Small intestine (tissue), 7 donors: ENCODE results near the gene RNLS. TPM values are rescaled to one million over a fixed set of nuclear protein-coding genes. Genes with fewer than 3 reads are reported as not detected.
"Not testable (repeated sequence)": the region's sequence is repeated elsewhere in the genome, so short reads cannot be mapped to it uniquely, and the experiment has no call there.

ENCODE experiments used
- DNase-seq, 2 donors: peaks; one replicate each; pipeline versions ENCODE4 v3.0.0 to v3.0.0-alpha.2; 2013
- FAIRE-seq: peaks from 2 replicates; lab custom pipeline; 2012; peaks lifted over from hg19 to GRCh38; lab: Jason Lieb, UNC
- H3K27ac ChIP-seq, 3 donors: one replicate each; pipeline ENCODE4 v1.5.1; 2013; ENCODE audit warnings: low read length in 2 of 3, mild to moderate bottlenecking in 2 of 3, control low read depth in 1 of 3, inconsistent platforms in 1 of 3, low read depth in 1 of 3, moderate library complexity in 1 of 3
- H3K27me3 ChIP-seq, 3 donors: one replicate each; pipeline ENCODE4 v1.6.1; 2013; ENCODE audit warnings: low read length in 3 of 3, inconsistent platforms in 1 of 3; ENCODE audit not compliant: control insufficient read depth in 3 of 3, insufficient read depth in 3 of 3
- H3K36me3 ChIP-seq, 3 donors: one replicate each; pipeline ENCODE4 v1.6.1; 2013; ENCODE audit warnings: low read length in 3 of 3, inconsistent platforms in 1 of 3, low read depth in 1 of 3, mild to moderate bottlenecking in 1 of 3, moderate library complexity in 1 of 3; ENCODE audit not compliant: control insufficient read depth in 3 of 3, insufficient read depth in 2 of 3
- H3K4me1 ChIP-seq, 3 donors: one replicate each; pipeline ENCODE4 v1.6.1; 2013; ENCODE audit warnings: low read length in 2 of 3, inconsistent platforms in 1 of 3, low read depth in 1 of 3, mild to moderate bottlenecking in 1 of 3, moderate library complexity in 1 of 3; ENCODE audit not compliant: control insufficient read depth in 3 of 3, insufficient read depth in 2 of 3
- H3K4me3 ChIP-seq, 3 donors: one replicate each; pipeline ENCODE4 v1.5.1; 2013; ENCODE audit warnings: low read length in 3 of 3, control low read depth in 1 of 3, inconsistent platforms in 1 of 3, low read depth in 1 of 3, mild to moderate bottlenecking in 1 of 3, moderate library complexity in 1 of 3
- H3K9me3 ChIP-seq, 2 donors: one replicate each; pipeline ENCODE4 v1.6.1; 2013; ENCODE audit warnings: low read depth in 1 of 2, low read length in 1 of 2; ENCODE audit not compliant: control insufficient read depth in 2 of 2, insufficient read depth in 1 of 2
- WGBS, 3 donors: extraction: QIAGEN DNeasy Blood & Tissue Kit; methylation state at CpG; one replicate each; pipeline ENCODE4 v1.1.7; 2013; 5-methylcytosine and 5-hydroxymethylcytosine counted together
- polyA plus RNA-seq, 4 donors: library from polyadenylated mRNA; stranded (reverse) in 3 of 4; unstranded in 1 of 4; fragments of 200-250 nt in 3 of 4; fragments of 120-200 nt in 1 of 4; gene quantifications; one replicate each; pipeline versions ENCODE4 v1.2.1 to v1.2.3, GENCODE V29; 2013
- donor health status: healthy with polysubstance abuse.
- donor health status: control.
- donor health status: control.
- donor health status: Bipolar disorder and iron deficiency.
- donor health status: healthy.

Gene RNLS
- polyA plus RNA-seq, 4 donors, result 8.6 to 24.0 (median 12.8) TPM

GRCh38 chr10:88278912-88279311 is 304.2 kb downstream of the RNLS start:
- Histone ChIP-seq H3K4me1 (no peaks in the 10 kb centered on the region), H3K4me3 (no peak overlapping the region), H3K9me3 (no peaks in the 10 kb centered on the region), H3K27me3 (no peaks in the 10 kb centered on the region), H3K36me3 (no peaks in the 10 kb centered on the region), H3K27ac (no peak overlapping the region)
- 78 to 89% (median 82%) methylated on average over 2 of the region's 2 CpGs for WGBS, 3 donors
- no peak for DNase-seq
- no peak for FAIRE-seq

GRCh38 chr10:88276945-88277344 is 306.2 kb downstream of the RNLS start:
- H3K27me3 ChIP-seq, H3K36me3 ChIP-seq, H3K27ac ChIP-seq, DNase-seq, FAIRE-seq, H3K4me1 ChIP-seq, H3K4me3 ChIP-seq, H3K9me3 ChIP-seq: not testable (repeated sequence)
- 97 to 98% (median 98%) methylated on average over 4 of the region's 4 CpGs for WGBS, 3 donors

- DNase-seq (no peak), FAIRE-seq (no peak)
- Histone ChIP-seq H3K27me3 (peaks cover 0 to 3% (median 0%) of the 10 kb centered on the region in 3 donors), H3K36me3 (no peaks in the 10 kb centered on the region), H3K9me3 (no peaks in the 10 kb centered on the region), H3K4me1 (peaks cover 0 to 9% (median 6%) of the 10 kb centered on the region in 3 donors), H3K4me3 (no peak overlapping the region), H3K27ac (no peak overlapping the region)
- WGBS, 3 donors, result 93 to 98% (median 93%) methylated on average over 2 of the region's 2 CpGs
Measured at GRCh38 chr10:88274286-88274685, 308.8 kb downstream of the RNLS start.

- Histone ChIP-seq H3K36me3 (no peaks in the 10 kb centered on the region), H3K4me1 (peaks cover 0 to 9% (median 6%) of the 10 kb centered on the region in 3 donors), H3K27me3 (peaks cover 0 to 3% (median 0%) of the 10 kb centered on the region in 3 donors), H3K4me3 (no peak overlapping the region), H3K9me3 (no peaks in the 10 kb centered on the region), H3K27ac (no peak overlapping the region)
- peak; percentile 39 for FAIRE-seq
- no peak for DNase-seq
- WGBS, 3 donors, result 51 to 65% (median 52%) methylated on average over 4 of the region's 4 CpGs
Measured at GRCh38 chr10:88273567-88273966, 309.6 kb downstream of the RNLS start.

GRCh38 chr10:88271761-88272543 is 311.2 kb downstream of the RNLS start:
- WGBS, 3 donors, result 77 to 94% (median 77%) methylated on average over 5 of the region's 5 CpGs
- DNase-seq (no peak), FAIRE-seq (no peak)
- Histone ChIP-seq H3K27me3 (peaks cover 0 to 3% (median 0%) of the 10 kb centered on the region in 3 donors), H3K27ac (peak overlapping the region in 2 of 3 donors; percentile 21 to 43), H3K36me3 (no peaks in the 10 kb centered on the region), H3K9me3 (no peaks in the 10 kb centered on the region), H3K4me3 (no peak overlapping the region), H3K4me1 (peaks cover 0 to 9% (median 6%) of the 10 kb centered on the region in 3 donors)

GRCh38 chr10:88270871-88271713 is 312.0 kb downstream of the RNLS start:
- H3K4me1 ChIP-seq, result peaks cover 0 to 9% (median 6%) of the 10 kb centered on the region in 3 donors
- peaks cover 0 to 3% (median 0%) of the 10 kb centered on the region in 3 donors for H3K27me3 ChIP-seq
- FAIRE-seq, result no peak
- peak overlapping the region; percentile 6 to 43 (median 21) for H3K27ac ChIP-seq
- H3K4me3 ChIP-seq, result no peak overlapping the region
- peak in 1 of 2 donors; percentile 17 for DNase-seq
- 59 to 83% (median 60%) methylated on average over 6 of the region's 6 CpGs for WGBS, 3 donors
- H3K36me3 ChIP-seq, result no peaks in the 10 kb centered on the region
- no peaks in the 10 kb centered on the region for H3K9me3 ChIP-seq

GRCh38 chr10:88270061-88270808 is 312.9 kb downstream of the RNLS start:
- FAIRE-seq (no peak), DNase-seq (peak; percentile 25 to 70)
- no peaks in the 10 kb centered on the region for H3K36me3 ChIP-seq
- peaks cover 0 to 3% (median 0%) of the 10 kb centered on the region in 3 donors for H3K27me3 ChIP-seq
- peaks cover 0 to 9% (median 6%) of the 10 kb centered on the region in 3 donors for H3K4me1 ChIP-seq
- no peak overlapping the region for H3K27ac ChIP-seq
- 37 to 77% (median 54%) methylated on average over 9 of the region's 9 CpGs for WGBS, 3 donors
- H3K9me3 ChIP-seq, result no peaks in the 10 kb centered on the region
- no peak overlapping the region for H3K4me3 ChIP-seq
